ENCODE data around the gene UBE2Q1. TPM values are rescaled to one million over a fixed set of nuclear protein-coding genes. Genes with fewer than 3 reads are reported as not detected.
"Not testable (repeated sequence)": the region's sequence is repeated elsewhere in the genome, so short reads cannot be mapped to it uniquely, and the experiment has no call there.

Gene UBE2Q1
- total RNA-seq, 1 experiment from 2014 or later, result 56.2 TPM

DNA sequence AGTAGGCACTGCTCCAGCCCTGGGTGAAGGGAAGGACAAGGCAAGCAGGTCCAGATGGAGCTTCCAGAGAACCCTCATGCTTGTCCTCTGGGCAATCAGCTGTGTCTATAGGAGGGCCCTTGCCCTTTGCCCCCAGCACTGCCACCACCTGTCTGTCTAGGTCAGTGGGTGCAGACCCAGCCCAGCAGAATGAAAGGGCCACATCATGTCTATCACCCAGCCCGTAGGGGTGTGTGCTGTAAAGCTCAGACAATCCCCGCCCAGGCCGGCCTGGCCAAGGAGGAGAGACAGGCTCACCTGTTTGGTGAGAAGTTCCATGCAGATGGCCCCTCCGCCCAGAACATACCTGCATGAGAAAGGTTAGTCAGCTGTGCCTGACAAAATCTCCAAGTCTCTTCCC is 7.0 kb downstream of the UBE2Q1 start:
- no peak for DNase-seq (ENCODE audit: low spot score)

DNA sequence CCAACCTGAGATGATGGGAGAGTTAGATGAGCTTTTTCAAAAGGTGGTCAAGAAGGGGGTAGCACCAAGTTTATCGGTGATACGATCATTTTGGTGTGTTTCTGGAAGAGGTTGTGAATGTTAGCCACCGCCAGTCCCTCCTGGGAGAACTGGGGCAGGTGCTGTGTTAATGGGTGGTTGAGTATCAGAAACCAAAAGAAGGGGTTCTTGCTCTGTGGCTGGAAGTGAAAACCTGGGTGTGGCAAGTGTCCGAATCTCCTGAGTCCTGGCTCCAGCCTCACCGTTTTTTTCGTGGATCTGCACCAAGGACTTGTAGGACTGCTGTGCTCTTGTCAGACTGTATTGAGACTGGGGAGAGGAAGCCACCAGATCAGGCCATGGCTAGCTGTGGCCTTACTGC is 7.8 kb downstream of the UBE2Q1 start:
- no peak for DNase-seq (ENCODE audit: low spot score)

DNA sequence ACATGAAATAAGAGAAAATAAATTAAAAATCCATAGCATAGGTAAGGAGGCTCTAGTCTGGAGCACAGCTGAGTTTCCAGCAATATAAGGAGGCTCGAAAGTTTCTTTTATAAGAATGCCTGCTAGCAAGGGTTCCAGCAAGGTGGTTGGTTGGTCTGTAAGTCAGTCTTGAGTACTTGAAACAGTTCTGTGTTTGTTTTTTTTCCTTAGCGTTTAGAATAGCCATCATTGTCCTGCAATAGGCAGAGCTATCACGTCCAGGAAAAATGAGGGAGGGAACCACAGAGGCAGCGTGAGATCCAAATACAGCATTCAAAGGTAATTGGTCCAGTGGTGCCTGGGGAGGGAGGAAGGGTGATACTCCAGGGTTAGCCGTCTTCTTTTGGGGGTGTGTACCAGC is 8.4 kb downstream of the UBE2Q1 start:
- DNase-seq (ENCODE audit: low spot score), result no peak

DNA sequence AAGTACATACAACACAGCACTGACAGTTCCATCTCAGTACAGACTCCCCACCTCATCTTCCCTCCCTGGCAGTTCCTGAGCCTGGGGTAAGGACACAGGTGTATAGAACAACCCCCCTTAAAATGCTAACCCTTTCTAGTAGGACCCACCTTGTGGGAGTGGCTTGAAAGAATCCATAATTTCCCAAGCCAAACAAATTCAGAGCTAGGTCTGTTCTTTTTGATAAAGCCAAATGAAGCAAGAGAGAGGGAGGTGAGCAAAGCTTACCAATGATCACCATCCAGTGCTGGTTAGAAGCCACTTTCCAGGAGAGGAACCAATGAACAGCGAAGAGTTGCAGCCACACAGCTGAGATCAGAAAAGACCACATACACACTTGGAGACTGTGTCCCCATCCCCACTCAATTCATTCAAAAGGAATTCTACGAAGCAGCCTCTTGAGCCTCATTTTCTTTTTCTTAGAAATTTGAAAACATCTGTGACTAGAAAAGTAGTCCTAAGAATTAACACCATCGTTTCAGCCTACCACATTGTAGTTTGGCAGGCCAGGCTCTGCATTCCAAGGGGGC is 9.2 kb downstream of the UBE2Q1 start:
- DNase-seq (ENCODE audit: low spot score), result no peak

DNA sequence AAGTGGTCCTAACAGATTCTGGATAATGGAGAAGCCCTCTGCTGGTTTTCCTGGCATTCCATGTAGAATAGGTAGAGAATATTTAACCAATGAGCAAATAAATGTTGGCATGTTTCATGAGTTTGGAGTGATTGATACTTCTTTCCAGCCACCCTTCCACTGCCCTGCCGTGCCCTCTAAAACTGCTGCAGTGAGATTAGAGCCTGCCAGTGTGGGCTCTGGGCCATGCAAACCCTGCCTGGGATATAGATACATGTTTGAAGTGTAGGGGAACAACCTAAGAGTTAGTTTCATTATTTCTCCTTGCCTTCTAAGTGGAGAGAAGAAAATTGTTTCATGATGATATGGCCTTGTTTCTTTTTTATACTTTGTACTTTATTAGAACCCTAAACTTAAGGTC is 10.4 kb downstream of the UBE2Q1 start:
- DNase-seq (ENCODE audit: low spot score), result no peak

DNA sequence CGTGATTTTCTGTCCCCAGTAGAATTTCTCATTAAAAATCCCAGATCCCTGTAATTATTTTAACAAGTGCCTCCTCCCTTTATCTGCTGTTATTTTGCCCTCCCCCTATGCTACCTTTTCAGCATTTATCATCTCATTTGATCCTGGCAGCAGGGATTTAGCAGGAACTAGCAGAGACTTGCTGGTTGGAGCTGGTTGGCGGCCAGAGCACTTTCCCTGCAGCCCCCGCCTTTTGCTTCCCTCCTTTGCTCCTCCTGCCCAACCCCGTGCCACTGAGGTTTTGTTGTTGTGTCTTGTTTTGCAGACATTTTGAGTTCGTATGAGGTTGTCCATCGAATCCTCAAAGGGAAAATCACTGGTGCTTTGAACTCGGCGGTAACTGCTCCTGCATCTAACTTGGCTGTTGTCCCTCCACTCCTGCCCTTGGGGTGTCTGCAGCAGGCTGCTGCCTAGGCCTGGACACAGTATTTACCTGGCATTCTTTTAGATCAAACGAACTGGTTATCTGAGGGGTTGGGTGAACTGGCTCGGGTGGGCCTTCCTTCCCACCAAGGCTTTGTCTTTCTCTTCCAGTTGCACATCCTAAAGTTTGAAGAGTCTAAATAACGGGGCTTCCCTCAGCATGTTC is 11.2 kb downstream of the UBE2Q1 start:
- no peak for DNase-seq (ENCODE audit: low spot score)

DNA sequence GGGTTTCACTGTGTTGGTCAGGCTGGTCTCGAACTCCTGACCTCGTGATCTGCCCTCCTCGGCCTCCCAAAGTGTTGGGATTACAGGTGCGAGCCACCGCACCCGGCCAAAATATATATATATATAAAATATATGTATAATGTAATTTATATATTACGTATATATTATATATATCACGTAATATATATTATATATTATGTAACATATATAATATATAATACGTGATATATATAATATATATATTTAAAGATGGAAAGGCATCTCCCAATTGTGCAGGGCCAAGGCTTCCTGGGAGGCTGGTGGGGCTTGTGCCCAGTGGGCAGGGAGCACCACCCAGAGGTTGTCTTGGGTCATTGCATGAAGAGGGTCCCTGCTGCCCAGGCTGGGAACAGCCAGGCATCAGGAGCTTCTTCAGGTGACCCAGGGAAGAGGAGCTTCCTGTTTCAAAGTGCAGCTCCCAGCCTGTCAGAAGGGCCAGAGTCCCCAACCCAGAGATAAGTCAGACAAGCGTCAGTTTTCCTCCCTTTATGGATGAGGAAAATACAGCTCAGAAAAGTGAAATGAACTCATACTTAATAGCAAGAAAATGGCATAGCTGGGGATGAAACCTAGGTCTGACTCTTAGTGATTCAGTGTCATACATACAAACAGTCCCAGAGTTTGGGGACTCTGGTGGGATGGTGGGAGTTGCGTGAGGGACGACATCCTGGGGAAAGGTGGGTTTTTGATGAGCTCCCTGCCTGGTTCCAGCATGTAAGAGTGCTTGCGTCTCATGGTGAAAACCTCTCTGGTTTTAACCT is 12.0 kb downstream of the UBE2Q1 start:
- peak; percentile 76 for DNase-seq (ENCODE audit: low spot score)

DNA sequence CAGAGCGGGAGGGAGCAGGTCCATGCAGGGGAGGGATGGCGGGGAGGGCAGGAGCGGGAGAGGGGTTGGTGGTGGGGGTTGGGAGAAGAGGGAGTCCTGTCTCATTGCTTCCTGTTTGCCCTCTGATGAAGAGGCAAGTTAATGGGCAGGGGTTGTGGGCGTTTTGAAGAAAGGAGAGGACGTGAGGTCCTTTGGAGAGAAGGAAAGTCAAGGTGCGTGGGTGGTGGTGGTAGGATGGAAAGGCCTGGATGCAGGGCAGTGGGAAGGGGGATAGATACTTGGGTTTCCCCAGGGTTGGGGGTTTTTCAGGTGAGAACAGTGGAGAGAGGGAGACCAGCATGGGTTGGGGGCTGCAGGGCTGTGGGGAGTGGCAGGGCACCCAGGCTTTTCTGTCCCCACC is 17.2 kb downstream of the UBE2Q1 start:
- no peak for DNase-seq (ENCODE audit: low spot score)

DNA sequence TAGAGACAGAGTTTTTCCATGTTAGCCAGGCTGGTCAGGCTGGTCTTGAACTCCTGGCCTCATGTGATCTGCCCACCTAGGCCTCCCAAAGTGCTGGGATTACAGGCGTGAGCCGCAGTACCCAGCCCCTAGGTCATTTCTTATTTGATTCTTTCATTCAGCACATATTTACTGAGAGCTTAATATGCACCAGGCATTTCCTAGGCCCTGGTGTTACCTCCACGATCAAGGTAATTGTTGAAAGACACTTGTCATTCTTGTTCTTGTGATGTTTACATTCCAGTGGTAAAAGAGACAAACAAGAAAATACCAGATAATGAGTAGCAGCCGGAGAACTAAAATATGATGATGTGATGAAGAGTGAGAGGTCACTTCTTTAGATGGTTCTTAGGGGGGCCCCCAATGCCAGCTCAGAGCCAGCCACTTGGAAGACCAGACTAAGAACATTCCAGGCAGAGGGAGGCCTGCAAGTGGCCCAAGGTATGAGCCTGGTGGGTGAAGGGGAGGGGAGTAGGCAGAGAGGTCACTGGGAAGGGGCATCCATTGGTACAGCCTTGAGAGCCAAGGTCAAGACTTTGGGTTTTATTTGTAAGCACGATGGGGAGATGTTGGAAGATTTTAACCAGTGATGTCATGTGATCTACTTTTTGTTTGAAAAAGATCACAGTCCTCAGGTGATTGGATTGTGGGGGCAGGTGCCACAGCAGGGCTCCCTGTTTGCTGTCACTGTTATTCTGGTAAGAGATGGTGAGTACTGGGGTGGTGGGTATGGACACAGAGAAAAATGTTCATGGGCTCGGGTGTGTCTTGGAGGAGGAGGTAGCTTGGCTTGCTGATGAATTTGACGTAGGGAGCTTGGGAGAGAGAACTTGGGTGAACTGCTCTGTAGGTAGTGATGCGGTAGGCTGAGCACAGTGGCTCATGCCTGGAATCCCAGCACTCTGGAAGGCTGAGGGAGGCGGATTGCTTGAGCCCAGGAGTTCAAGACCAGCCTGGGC is 18.7 kb downstream of the UBE2Q1 start:
- no peak for DNase-seq (ENCODE audit: low spot score)

DNA sequence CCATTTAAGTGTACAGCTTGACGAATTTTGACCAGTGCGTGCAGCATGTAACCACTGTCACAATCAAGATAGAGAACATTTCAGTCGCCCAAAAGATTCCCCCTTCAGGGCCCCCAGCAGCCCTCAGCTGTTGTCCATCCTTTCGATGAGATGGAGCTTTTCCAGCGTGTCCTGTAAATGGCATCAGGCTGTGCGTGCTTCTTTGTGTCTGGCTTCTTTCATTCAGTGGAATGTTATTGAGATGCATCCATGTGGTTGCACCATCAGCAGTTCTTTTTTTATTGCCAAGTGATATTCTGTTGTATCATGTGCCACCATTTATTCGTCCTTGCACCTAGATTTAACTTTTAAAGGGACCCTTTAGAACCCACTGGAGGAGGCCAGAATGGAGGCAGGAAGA is 21.9 kb downstream of the UBE2Q1 start:
- no peak for DNase-seq (ENCODE audit: low spot score)

DNA sequence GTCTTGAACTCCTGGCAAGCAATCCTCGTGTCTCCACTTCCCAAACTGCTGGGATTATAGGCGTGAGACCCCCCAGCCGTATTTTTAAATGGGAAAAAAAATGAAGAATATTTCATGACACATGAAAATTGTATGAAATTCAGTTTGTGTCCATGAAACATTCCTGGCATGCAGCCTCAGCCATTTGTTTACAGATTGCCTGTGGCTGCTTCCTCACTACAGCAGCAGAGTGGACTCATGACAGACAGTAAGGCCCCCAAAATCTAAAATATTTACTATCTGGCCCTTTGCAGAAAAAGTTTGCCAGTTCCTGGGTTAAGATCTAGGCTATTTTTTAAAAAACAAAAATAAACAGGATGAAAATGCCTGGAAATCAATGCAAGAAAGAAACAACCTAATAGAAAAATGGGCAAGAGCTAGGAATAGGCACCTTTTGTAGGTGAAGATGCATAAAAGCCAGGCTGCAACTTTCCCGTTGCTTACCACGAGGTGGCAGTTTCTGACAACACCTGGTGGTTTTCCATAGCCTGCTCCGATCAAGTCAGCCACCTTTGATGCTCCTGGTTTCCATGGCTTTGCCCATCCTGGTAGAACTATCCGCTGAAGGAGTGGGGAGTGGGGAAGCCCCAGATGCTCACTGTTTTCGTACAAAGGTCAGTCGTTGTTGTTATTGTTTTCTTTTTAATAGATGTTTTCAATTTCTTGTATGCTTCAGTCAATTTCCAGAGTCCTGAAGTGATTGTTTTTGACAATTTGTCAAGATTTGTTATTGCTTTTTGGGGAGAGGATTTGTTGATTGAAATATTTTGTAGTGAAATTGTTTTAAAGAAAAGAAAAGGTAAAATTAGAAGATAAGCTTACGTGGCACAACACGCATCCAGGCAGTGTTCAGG is 24.3 kb downstream of the UBE2Q1 start:
- peak; percentile 53 for DNase-seq (ENCODE audit: low spot score)

DNA sequence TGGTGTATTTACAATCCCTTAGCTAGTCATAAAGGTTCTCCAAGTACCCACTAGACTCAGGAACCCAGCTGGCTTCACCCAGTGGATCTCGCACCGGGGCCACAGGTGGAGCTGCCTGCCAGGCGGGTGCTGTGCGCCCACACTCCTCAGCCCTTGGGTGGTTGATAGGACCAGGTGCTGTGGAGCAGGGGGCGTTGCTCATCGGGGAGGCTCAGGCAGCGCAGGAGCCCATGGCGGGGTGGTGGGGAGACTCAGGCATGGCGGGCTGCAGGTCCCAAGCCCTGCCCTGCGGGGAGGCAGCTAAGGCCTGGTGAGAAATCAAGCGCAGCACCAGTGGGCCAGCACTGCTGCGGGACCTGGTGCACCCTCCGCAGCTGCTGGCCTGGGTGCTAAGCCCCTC is 26.5 kb downstream of the UBE2Q1 start:
- DNase-seq (ENCODE audit: low spot score), result not testable (repeated sequence)

DNA sequence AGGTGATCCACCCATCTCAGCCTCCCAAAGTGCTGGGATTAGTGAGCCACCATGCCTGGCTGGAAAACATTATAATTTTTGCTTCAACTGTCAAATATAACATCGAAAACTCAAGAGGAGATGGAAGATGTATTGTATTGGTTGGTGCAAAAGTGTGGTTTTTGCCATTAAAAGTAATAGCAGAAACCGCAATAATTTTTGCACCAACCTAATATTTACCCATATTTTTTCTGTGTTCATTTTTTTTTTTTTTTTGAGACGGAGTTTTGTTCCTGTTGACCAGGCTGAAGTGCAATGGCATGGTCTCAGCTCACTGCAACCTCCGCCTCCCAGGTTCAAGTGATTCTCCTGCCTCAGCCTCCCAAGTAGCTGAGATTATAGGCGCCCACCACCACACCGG is 29.2 kb downstream of the UBE2Q1 start:
- no peak for DNase-seq (ENCODE audit: low spot score)

DNA sequence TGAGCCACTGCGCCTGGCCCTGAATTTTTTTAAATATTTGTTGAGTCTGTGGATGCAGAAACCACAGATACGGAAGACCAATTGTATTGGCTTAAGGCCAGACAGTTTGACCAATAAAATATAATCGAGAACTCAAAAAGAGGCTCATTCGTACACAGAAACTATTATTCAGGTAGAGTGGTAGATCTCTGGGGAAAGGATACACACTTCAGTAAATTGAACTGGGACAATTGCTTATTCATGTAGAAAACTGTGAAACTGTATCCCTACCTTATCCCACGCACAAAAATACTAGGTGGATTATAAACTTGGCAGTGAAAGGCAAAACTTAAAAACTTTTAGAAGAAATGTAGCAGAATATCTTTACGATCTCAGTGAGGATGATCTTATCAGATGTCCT is 31.3 kb downstream of the UBE2Q1 start:
- no peak for DNase-seq (ENCODE audit: low spot score)

DNA sequence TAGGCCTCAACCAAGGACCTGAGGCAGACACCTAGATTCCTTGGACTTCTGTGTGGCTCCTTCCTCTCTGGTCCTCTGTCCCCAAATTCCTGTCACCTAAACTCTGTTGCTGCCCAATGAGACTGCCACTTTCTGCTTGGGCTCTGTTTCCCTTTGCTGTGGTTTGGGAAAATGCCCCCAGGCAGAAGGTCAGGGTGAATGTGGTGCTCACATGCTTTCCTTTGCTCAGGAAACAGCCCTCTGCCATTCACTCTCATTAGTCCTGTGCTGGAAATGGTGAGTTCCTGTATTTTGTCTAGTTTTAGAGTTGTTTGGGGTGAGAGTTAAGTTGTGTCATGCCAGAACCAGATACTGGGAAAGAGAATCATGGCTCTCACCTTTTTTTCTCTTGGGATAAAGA is 33.6 kb downstream of the UBE2Q1 start:
- DNase-seq (ENCODE audit: low spot score), result no peak

DNA sequence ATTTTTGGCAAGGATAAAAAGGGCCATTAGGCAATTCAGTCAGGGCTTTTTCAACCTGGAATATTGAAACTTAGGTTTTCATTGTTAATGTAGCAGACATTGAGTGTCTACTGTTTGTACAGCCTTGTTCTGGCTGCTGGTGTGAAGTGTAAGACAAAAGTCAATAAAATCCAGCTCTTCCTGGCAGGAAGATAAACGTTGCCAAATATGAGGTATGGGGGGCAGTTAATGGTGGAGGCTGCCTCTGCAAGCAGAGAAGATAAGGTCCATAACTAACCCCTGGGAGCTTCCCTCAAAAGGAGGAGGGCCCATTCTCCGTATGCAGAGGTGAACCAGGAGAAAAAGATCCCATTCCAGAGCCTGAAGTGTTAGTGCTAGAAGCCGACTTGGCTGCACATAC is 36.8 kb downstream of the UBE2Q1 start:
- no peak for DNase-seq (ENCODE audit: low spot score)

DNA sequence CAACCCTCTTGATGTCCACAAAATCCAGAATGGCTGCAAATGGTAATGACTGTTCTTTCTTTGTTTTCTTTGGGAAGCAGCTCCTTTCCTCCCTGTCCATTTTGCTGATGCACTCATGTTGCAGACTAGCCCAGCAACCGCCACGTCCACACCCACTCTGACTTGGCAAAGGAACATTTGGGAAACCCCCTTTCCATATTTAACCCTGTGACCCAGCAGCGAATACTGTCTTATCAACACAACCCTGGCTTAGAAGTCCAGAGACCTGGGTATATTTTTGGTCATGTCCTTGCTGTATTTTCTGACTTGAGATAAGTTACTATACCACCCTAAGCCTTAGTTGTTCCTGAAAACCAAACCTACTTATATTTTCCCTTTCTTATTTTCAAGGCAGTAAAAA is 38.1 kb downstream of the UBE2Q1 start:
- peak; percentile 58 for DNase-seq (ENCODE audit: low spot score)

DNA sequence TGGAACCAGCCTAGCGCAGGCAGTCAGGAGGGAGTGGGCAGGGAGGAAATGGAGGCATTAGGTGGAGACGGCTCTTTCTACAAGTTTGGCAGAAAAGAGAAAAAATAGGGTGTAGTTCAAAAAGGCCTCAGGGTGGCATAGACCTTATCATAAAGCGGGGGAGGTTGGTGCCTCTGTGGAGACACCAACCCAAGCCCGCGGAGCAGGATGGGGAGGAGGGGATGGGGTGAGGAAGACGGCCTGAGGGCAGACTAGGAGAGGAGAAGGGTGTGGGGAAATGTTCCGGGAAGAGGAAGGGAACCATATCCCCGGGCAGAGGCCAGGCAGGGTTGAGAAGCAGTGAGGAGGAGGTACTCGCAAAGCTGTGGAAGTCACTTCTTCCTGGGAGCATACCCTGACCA is 38.9 kb downstream of the UBE2Q1 start:
- DNase-seq (ENCODE audit: low spot score), result no peak

DNA sequence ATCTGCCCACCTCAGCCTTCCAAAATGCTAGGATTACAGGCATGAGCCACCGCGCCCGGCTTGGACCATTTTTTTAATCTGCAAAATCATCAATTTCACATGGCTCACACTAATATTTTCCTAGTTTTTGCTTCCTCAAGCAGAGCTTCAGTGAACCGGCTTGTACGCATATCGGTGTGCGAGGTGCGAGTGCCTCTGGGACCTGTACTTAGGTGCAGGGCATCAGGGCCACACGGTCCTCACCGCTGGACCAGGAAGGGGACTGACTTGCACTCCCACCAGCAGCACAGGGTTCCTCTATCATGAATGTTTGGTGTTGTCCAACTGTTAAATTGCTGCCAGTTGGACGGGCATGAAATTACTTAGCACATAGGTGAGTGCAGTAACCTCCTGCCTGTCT is 40.8 kb downstream of the UBE2Q1 start:
- DNase-seq (ENCODE audit: low spot score), result no peak

DNA sequence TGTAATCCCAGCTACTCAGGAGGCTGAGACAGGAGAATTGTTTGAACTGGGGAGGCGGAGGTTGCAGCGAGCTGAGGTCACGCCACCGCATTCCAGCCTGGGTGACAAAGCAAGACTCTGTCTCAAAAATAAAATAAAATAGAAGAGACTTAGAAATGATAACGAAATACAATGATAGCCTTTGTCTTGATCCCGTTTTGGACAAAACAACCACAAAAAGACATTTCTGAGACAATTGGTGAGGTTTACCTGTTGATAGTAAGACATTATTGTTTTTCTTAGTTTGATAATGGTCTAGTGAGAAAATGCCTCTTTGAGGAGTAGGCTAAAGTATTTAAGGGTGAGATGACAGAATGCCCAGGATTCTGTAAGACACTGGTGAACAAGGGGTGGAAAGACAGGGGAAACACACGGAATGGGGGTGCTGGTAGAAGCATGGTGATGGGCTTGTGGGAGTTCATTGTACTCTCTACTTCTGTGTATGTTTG is 44.4 kb downstream of the UBE2Q1 start:
- no peak for DNase-seq (ENCODE audit: low spot score)

DNA sequence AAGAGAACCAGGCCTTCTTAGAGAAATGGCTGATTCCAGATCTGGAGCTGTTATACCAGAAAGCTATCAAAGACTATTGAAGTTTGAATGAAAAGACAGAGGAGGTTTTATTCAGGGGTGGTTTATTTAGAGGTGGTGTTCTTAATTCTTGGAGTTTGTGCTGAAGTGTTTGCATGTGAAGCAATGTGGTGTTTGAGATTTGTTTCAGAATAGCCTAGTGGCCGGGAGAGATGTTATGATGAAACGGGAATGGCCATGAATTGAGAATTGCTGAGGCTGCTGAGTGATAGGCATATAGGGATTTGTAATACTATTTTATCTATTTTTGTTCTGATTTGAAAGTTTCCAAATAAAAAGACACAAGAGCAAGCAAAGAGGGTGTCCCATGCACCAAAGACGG is 45.7 kb downstream of the UBE2Q1 start:
- no peak for DNase-seq (ENCODE audit: low spot score)

Measured in A172 (cell line).